Sigmoid colon (tissue), 4 donors: Measurements from ENCODE around the gene RTN4IP1.

Experiments
- EP300 ChIP-seq, 4 donors: sonication (generic); formaldehyde crosslinking; IDR thresholded peaks; one replicate each; pipeline ENCODE4 v1.6.1; 2017; ENCODE audit warnings: antibody characterized with exemption in 4 of 4
- POLR2A ChIP-seq, 2 donors: fragments of 450-650 bp; IDR thresholded peaks; one replicate each; pipeline ENCODE4 v1.6.1; 2016; ENCODE audit warnings: antibody characterized with exemption in 2 of 2, mild to moderate bottlenecking in 2 of 2, moderate library complexity in 2 of 2
- POLR2AphosphoS5 ChIP-seq, 4 donors: sonication (generic); formaldehyde crosslinking; IDR thresholded peaks; one replicate each; pipeline ENCODE4 v1.6.1; 2017; ENCODE audit warnings: antibody characterized with exemption in 4 of 4
- TF ChIP-seq, protein P1 (sequence below), 4 experiments: fragments of 450-650 bp in 3 of 4; fragments of 200-600 bp in 1 of 4; IDR thresholded peaks; one replicate each; pipeline ENCODE4 v1.5.1; 2016 to 2019; ENCODE audit warnings: antibody characterized with exemption in 4 of 4, mild to moderate bottlenecking in 3 of 4, moderate library complexity in 2 of 4

GRCh38 chr6:106662458-106662857 lies 33.2 kb upstream of the RTN4IP1 start:
- TF ChIP-seq, protein P1, sequence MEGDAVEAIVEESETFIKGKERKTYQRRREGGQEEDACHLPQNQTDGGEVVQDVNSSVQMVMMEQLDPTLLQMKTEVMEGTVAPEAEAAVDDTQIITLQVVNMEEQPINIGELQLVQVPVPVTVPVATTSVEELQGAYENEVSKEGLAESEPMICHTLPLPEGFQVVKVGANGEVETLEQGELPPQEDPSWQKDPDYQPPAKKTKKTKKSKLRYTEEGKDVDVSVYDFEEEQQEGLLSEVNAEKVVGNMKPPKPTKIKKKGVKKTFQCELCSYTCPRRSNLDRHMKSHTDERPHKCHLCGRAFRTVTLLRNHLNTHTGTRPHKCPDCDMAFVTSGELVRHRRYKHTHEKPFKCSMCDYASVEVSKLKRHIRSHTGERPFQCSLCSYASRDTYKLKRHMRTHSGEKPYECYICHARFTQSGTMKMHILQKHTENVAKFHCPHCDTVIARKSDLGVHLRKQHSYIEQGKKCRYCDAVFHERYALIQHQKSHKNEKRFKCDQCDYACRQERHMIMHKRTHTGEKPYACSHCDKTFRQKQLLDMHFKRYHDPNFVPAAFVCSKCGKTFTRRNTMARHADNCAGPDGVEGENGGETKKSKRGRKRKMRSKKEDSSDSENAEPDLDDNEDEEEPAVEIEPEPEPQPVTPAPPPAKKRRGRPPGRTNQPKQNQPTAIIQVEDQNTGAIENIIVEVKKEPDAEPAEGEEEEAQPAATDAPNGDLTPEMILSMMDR (IDR thresholded peaks at IDR 0.05): no peak
- TF ChIP-seq POLR2A (IDR thresholded peaks at IDR 0.05): no peak
- TF ChIP-seq POLR2AphosphoS5 (IDR thresholded peaks at IDR 0.05): no peak
- TF ChIP-seq EP300 (IDR thresholded peaks at IDR 0.05): no peak
